OCI-LY7 (cell line): ENCODE results near the gene ARL3. TPM values are rescaled to one million over a fixed set of nuclear protein-coding genes. Genes with fewer than 3 reads are reported as not detected.

Experiments
- BruUV-seq: library from RNA; stranded (reverse); fragments of 400-500 nt; replicated peaks from 2 replicates; lab custom pipeline; 2021; lab: Mats Ljungman, UMichigan
- CTCF ChIA-PET: fragments of 300-600 bp; sonication (Branson Sonifier 250); formaldehyde crosslinking; loops from one replicate; lab custom pipeline; 2022; ENCODE audit warnings: antibody characterized with exemption; ENCODE audit not compliant: unreplicated experiment; lab: Charles Lee
- POLR2A ChIA-PET: fragments of 300-600 bp; sonication (Branson Sonifier 250); formaldehyde crosslinking; loops from one replicate; lab custom pipeline; 2022; ENCODE audit warnings: antibody characterized with exemption; lab: Charles Lee
- DNase-seq: peaks from one replicate; pipeline ENCODE4 v3.0.0-alpha.2; 2015; ENCODE audit warnings: low spot score
- H2AFZ ChIP-seq: fragments of 200-600 bp; sonication (generic), shearing (Covaris generic); 2 replicates; pipeline ENCODE4 v1.6.1; 2014; ENCODE audit warnings: mild to moderate bottlenecking, antibody characterized with exemption, low read length, moderate library complexity
- H3K27ac ChIP-seq: fragments of 200-600 bp; sonication (generic); 2 replicates; pipeline ENCODE4 v1.5.1; 2014; ENCODE audit warnings: mixed run types, low read depth, mild to moderate bottlenecking, moderate library complexity, low read length, inconsistent platforms; ENCODE audit not compliant: poor library complexity, severe bottlenecking
- H3K36me3 ChIP-seq: fragments of 200-600 bp; sonication (generic); 2 replicates; pipeline ENCODE4 v1.6.1; 2014; ENCODE audit warnings: mild to moderate bottlenecking, antibody characterized with exemption, low read length, moderate library complexity, mixed read lengths; ENCODE audit not compliant: insufficient read depth
- H3K4me1 ChIP-seq: fragments of 200-600 bp; sonication (generic); 2 replicates; pipeline ENCODE4 v1.5.1; 2014; ENCODE audit warnings: mild to moderate bottlenecking, low read length; ENCODE audit not compliant: insufficient read depth, poor library complexity, severe bottlenecking
- H3K4me2 ChIP-seq: fragments of 200-600 bp; sonication (generic); 2 replicates; pipeline ENCODE4 v1.6.1; 2014; ENCODE audit warnings: mild to moderate bottlenecking, low read length
- H3K4me3 ChIP-seq: fragments of 200-600 bp; sonication (generic); 2 replicates; pipeline ENCODE4 v1.5.1; 2014; ENCODE audit warnings: mild to moderate bottlenecking, low read depth, low read length; ENCODE audit not compliant: poor library complexity, severe bottlenecking
- H3K79me2 ChIP-seq: fragments of 200-600 bp; sonication (generic); 2 replicates; pipeline ENCODE4 v1.6.1; 2016; ENCODE audit warnings: low read depth, mild to moderate bottlenecking, low read length, moderate library complexity, mixed read lengths; ENCODE audit not compliant: insufficient read depth
- H3K9me2 ChIP-seq: fragments of 200-600 bp; sonication (generic); 2 replicates; pipeline ENCODE4 v1.6.1; 2016; ENCODE audit warnings: mild to moderate bottlenecking, low read length, mixed read lengths; ENCODE audit not compliant: insufficient read depth
- H3K9me3 ChIP-seq: fragments of 200-600 bp; sonication (generic); 2 replicates; pipeline ENCODE4 v1.6.1; 2014; ENCODE audit warnings: mild to moderate bottlenecking, mixed run types, low read length, mixed read lengths
- H4K20me1 ChIP-seq: fragments of 200-600 bp; sonication (generic); 2 replicates; pipeline ENCODE4 v1.6.1; 2014; ENCODE audit warnings: mild to moderate bottlenecking, antibody characterized with exemption, low read length, moderate library complexity, mixed read lengths; ENCODE audit not compliant: insufficient read depth
- EZH2phosphoT487 ChIP-seq: fragments of 200-600 bp; sonication (generic); IDR thresholded peaks from 2 replicates; pipeline ENCODE4 v1.6.1; 2018; ENCODE audit warnings: low read depth, borderline replicate concordance, mild to moderate bottlenecking, mixed run types, antibody characterized with exemption, low read length, moderate library complexity, mixed read lengths
- intact Hi-C: fragments of 100-400 bp; cut with micrococcal nuclease; formaldehyde crosslinking; loops from one replicate; pipeline ENCODE4 v1.10.0; 2022; ENCODE audit not compliant: unreplicated experiment
- total RNA-seq, 2 experiments: library from RNA; depleted of rRNA in 1 of 2; stranded (reverse); fragments of >200 nt in 1 of 2; shearing (Covaris generic) in 1 of 2; gene quantifications; 2 replicates each; pipeline ENCODE4 v1.2.3, GENCODE V29; 2014 to 2022
- TF ChIP-seq, protein P1 (sequence below): fragments of 200-600 bp; sonication (generic); conservative IDR thresholded peaks from 2 replicates; pipeline ENCODE4 v1.5.1; 2014; ENCODE audit warnings: mild to moderate bottlenecking, antibody characterized with exemption, low read length, moderate library complexity, mixed read lengths

Gene ARL3
- total RNA-seq, 2 experiments from 2014 or later: 7.3 to 11.7 TPM

DNA sequence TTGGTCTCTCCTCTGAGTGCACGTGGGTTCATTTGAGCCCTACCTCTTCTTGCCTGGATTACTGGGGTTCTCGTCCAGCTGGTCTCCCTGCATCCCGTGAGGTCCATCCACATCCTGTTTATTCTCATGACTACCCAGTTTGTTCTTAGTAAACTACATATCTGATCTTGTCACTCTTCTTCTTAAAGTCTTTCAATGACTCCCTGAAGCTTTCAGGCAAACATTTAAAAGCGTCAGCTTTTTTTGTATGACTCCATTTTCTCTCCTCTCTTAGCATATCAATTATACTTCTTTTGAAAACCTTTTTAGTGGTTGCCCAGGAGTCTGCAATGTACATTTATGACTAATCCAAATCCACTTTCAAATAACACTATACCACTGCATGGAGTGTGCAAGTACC is 7.8 kb upstream of the ARL3 start:
- no peak overlapping the region for H3K27ac ChIP-seq
- H3K4me3 ChIP-seq: no peak overlapping the region
- no peaks in the 10 kb centered on the region for H3K9me2 ChIP-seq
- BruUV-seq: no TSS peak
- no peak overlapping the region for H3K4me2 ChIP-seq
- peaks cover 9% of the 10 kb centered on the region for H4K20me1 ChIP-seq
- ChIA-PET POLR2A (interaction anchor here (1.9 to 3.3 kb wide), 3 partner anchors 11 to 22 kb away, joined by 7 to 15 read pairs (median 11); partner anchors contain the start of gene WBP1L), CTCF (no interaction called here)
- intact Hi-C loops: no loop called here
- H2AFZ ChIP-seq: no peak overlapping the region
- peaks cover 69% of the 10 kb centered on the region for H3K36me3 ChIP-seq
- H3K4me1 ChIP-seq: peaks cover 17% of the 10 kb centered on the region
- TF ChIP-seq EZH2phosphoT487: no peak
- TF ChIP-seq, protein P1, sequence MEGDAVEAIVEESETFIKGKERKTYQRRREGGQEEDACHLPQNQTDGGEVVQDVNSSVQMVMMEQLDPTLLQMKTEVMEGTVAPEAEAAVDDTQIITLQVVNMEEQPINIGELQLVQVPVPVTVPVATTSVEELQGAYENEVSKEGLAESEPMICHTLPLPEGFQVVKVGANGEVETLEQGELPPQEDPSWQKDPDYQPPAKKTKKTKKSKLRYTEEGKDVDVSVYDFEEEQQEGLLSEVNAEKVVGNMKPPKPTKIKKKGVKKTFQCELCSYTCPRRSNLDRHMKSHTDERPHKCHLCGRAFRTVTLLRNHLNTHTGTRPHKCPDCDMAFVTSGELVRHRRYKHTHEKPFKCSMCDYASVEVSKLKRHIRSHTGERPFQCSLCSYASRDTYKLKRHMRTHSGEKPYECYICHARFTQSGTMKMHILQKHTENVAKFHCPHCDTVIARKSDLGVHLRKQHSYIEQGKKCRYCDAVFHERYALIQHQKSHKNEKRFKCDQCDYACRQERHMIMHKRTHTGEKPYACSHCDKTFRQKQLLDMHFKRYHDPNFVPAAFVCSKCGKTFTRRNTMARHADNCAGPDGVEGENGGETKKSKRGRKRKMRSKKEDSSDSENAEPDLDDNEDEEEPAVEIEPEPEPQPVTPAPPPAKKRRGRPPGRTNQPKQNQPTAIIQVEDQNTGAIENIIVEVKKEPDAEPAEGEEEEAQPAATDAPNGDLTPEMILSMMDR: no peak
- H3K79me2 ChIP-seq: peaks cover 38% of the 10 kb centered on the region
- no peak for DNase-seq
- H3K9me3 ChIP-seq: no peaks in the 10 kb centered on the region

DNA sequence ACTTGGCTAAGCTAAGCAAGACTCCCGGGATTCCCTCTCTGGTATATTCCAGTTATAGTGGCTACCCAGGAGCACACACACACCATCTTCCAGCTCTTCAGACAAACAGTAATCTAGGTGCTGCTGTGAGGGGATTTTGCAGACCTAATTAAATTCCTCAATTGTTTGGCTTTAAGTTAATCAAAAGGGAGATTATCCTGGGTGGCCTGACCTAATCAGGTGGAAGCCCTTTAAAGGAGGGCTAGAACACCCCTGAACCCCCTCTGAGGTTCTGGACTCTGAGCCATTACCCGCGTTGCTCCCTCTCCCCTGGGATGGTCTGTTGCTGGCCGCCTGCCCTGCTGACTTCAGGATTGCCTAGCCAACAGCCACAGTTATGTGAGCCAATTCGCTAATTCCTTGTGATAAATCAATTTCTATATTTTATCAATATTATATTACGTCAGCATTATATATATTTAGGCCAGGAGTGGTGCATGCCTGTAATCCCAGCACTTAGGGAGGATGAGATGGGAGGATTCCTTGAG is 6.6 kb upstream of the ARL3 start:
- H3K4me3 ChIP-seq: no peak overlapping the region
- H3K9me2 ChIP-seq: no peaks in the 10 kb centered on the region
- intact Hi-C loops: no loop called here
- no peak overlapping the region for H3K27ac ChIP-seq
- BruUV-seq: no TSS peak
- ChIA-PET POLR2A (interaction anchor here (0.6 to 3.3 kb wide), 6 partner anchors 10 to 35 kb away, joined by 3 to 15 read pairs (median 6); partner anchors contain the start of gene WBP1L), CTCF (no interaction called here)
- no peak overlapping the region for H3K4me2 ChIP-seq
- no peak overlapping the region for H2AFZ ChIP-seq
- no peaks in the 10 kb centered on the region for H3K9me3 ChIP-seq
- H4K20me1 ChIP-seq: peaks cover 9% of the 10 kb centered on the region
- H3K4me1 ChIP-seq: peaks cover 28% of the 10 kb centered on the region
- TF ChIP-seq EZH2phosphoT487: no peak
- TF ChIP-seq, protein P1: no peak
- H3K79me2 ChIP-seq: peaks cover 49% of the 10 kb centered on the region
- no peak for DNase-seq
- peaks cover 63% of the 10 kb centered on the region for H3K36me3 ChIP-seq

DNA sequence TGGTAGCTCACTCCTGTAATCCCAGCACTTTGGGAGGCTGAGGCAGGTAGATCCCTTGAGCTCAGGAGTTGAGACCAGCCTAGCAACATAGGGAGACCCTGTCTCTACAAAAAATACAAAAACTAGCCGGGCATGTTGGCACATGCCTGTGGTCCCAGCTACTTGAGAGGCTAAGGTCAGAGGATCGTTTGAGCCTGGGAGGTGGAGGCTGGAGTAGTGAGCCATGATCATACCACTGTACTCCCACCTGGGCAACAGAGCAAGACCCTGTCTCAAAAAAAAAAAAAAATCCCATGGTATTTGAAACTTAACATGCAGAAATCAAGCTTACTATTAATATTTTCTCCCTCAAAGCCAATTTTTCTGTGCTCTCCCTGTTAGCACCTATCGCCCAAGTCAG is 6.1 kb upstream of the ARL3 start:
- Histone ChIP-seq H3K27ac (no peak overlapping the region), H3K4me1 (peaks cover 33% of the 10 kb centered on the region), H3K9me3 (no peaks in the 10 kb centered on the region), H3K9me2 (no peaks in the 10 kb centered on the region), H4K20me1 (peaks cover 9% of the 10 kb centered on the region), H3K79me2 (peaks cover 54% of the 10 kb centered on the region), H3K4me3 (no peak overlapping the region), H2AFZ (no peak overlapping the region), H3K36me3 (peaks cover 63% of the 10 kb centered on the region), H3K4me2 (no peak overlapping the region)
- ChIA-PET POLR2A (interaction anchor here (0.6 to 3.3 kb wide), 7 partner anchors 10 to 672 kb away, joined by 3 to 15 read pairs (median 4); partner anchors contain the start of gene WBP1L), CTCF (no interaction called here)
- intact Hi-C loops: no loop called here
- TF ChIP-seq, protein P1: no peak
- TF ChIP-seq EZH2phosphoT487: no peak
- no TSS peak for BruUV-seq
- no peak for DNase-seq
